Activated CD4-positive, alpha-beta T cell treated with anti-CD3 and anti-CD28 coated beads, Interleukin-2, amount 10 ng/mL, durations not matched to agents 7 days and 5 days (primary cell): ENCODE data around the gene SPON1. TPM values are rescaled to one million over a fixed set of nuclear protein-coding genes. Genes with fewer than 3 reads are reported as not detected.
"Not testable (repeated sequence)": the region's sequence is repeated elsewhere in the genome, so short reads cannot be mapped to it uniquely, and the experiment has no call there.

Experiments
- CTCF ChIA-PET: fragments of 350-600 bp; sonication (Branson Sonifier 250); formaldehyde crosslinking; loops from one replicate; lab custom pipeline; 2021; ENCODE audit warnings: antibody characterized with exemption; lab: Charles Lee
- POLR2A ChIA-PET: fragments of 350-600 bp; sonication (Branson Sonifier 250); formaldehyde crosslinking; loops from one replicate; lab custom pipeline; 2021; ENCODE audit warnings: antibody characterized with exemption; lab: Charles Lee
- DNase-seq: peaks from one replicate; pipeline ENCODE4 v3.0.0-alpha.2; 2020
- H3K27ac Mint-ChIP-seq: one replicate; pipeline ENCODE4 v1.8.0; 2021; ENCODE audit warnings: mild to moderate bottlenecking, moderate library complexity, mixed read lengths
- H3K27me3 Mint-ChIP-seq: one replicate; pipeline ENCODE4 v1.8.0; 2021; ENCODE audit warnings: mixed read lengths
- H3K36me3 Mint-ChIP-seq: one replicate; pipeline ENCODE4 v1.8.0; 2021; ENCODE audit warnings: low read depth, mixed read lengths
- H3K4me1 Mint-ChIP-seq: one replicate; pipeline ENCODE4 v1.8.0; 2021; ENCODE audit warnings: mixed read lengths
- H3K4me3 Mint-ChIP-seq: one replicate; pipeline ENCODE4 v1.8.0; 2021; ENCODE audit warnings: mild to moderate bottlenecking, moderate library complexity, mixed read lengths
- H3K9me3 Mint-ChIP-seq: one replicate; pipeline ENCODE4 v1.8.0; 2021; ENCODE audit warnings: mixed read lengths
- total RNA-seq, 2 experiments: library from RNA; stranded (reverse); gene quantifications; one replicate each; pipeline ENCODE4 v1.2.3, GENCODE V29; 2021

SPON1 gene
- 1 to 10 TPM; 1.4 to 1.6 TPM for total RNA-seq

GRCh38 chr11:13962562-13963168, at the start of gene SPON1:
Gene SPON1, plus strand, starts transcription at chr11:13962723. Its CDS starts 182 bp downstream, at chr11:13962905.
- peaks cover 11% of the 10 kb centered on the region for H3K4me1 Mint-ChIP-seq
- DNase-seq = peak; percentile 44
- POLR2A ChIA-PET = no interaction called here
- H3K36me3 Mint-ChIP-seq = no peaks in the 10 kb centered on the region
- peak within 1 kb of the TSS; percentile 51 for H3K4me3 Mint-ChIP-seq
- no peaks in the 10 kb centered on the region for H3K9me3 Mint-ChIP-seq
- H3K27me3 Mint-ChIP-seq = peaks cover 78% of the 10 kb centered on the region
- H3K27ac Mint-ChIP-seq = no peak within 1 kb of the TSS
- CTCF ChIA-PET = interaction anchor here (0.8 to 1.5 kb wide), 5 partner anchors 9 to 1012 kb away, joined by 3 to 5 read pairs (median 3); no protein-coding TSS in a partner anchor

- H3K9me3 Mint-ChIP-seq = peaks cover 22% of the 10 kb centered on the region
- no peak for DNase-seq
- H3K36me3 Mint-ChIP-seq = peaks cover 17% of the 10 kb centered on the region
- peaks cover 6% of the 10 kb centered on the region for H3K4me1 Mint-ChIP-seq
- ChIA-PET POLR2A (no interaction called here), CTCF (interaction anchor here (1.8 kb wide), 1 partner anchor 10 kb away, joined by 6 read pairs; no protein-coding TSS in a partner anchor)
- H3K4me3 Mint-ChIP-seq = no peak overlapping the region
- no peak overlapping the region for H3K27ac Mint-ChIP-seq
- peaks cover 21% of the 10 kb centered on the region for H3K27me3 Mint-ChIP-seq
Measured at GRCh38 chr11:13917264-13917663, 45.3 kb upstream of the SPON1 start.

- no peak for DNase-seq
- H3K27me3 Mint-ChIP-seq = peaks cover 21% of the 10 kb centered on the region
- ChIA-PET POLR2A (no interaction called here), CTCF (interaction anchor here (1.8 kb wide), 1 partner anchor 9 kb away, joined by 6 read pairs; no protein-coding TSS in a partner anchor)
- H3K36me3 Mint-ChIP-seq = peaks cover 23% of the 10 kb centered on the region
- peaks cover 25% of the 10 kb centered on the region for H3K9me3 Mint-ChIP-seq
- H3K4me1 Mint-ChIP-seq = peaks cover 12% of the 10 kb centered on the region
- no peak overlapping the region for H3K27ac Mint-ChIP-seq
- no peak overlapping the region for H3K4me3 Mint-ChIP-seq
Measured at GRCh38 chr11:13917904-13918303, 44.6 kb upstream of the SPON1 start.

- DNase-seq = no peak
- ChIA-PET POLR2A (no interaction called here), CTCF (interaction anchor here (1.2 to 1.7 kb wide), 3 partner anchors 11 to 22 kb away, joined by 3 read pairs; no protein-coding TSS in a partner anchor)
- peaks cover 28% of the 10 kb centered on the region for H3K9me3 Mint-ChIP-seq
- peaks cover 18% of the 10 kb centered on the region for H3K27me3 Mint-ChIP-seq
- H3K27ac Mint-ChIP-seq = no peak overlapping the region
- peaks cover 40% of the 10 kb centered on the region for H3K36me3 Mint-ChIP-seq
- no peak overlapping the region for H3K4me3 Mint-ChIP-seq
- peaks cover 40% of the 10 kb centered on the region for H3K4me1 Mint-ChIP-seq
Measured at GRCh38 chr11:13920756-13921155, 41.8 kb upstream of the SPON1 start.

- H3K36me3 Mint-ChIP-seq = peaks cover 40% of the 10 kb centered on the region
- H3K9me3 Mint-ChIP-seq = peaks cover 26% of the 10 kb centered on the region
- CTCF ChIA-PET = interaction anchor here (0.6 to 1.7 kb wide), 5 partner anchors 10 to 407 kb away, joined by 3 to 4 read pairs (median 3); no protein-coding TSS in a partner anchor
- no peak for DNase-seq
- H3K4me1 Mint-ChIP-seq = peaks cover 43% of the 10 kb centered on the region
- peak overlapping the region; percentile 20 for H3K27ac Mint-ChIP-seq
- no peak overlapping the region for H3K4me3 Mint-ChIP-seq
- POLR2A ChIA-PET = interaction anchor here (0.6 kb wide), 1 partner anchor 458 kb away, joined by 3 read pairs; no protein-coding TSS in a partner anchor
- peaks cover 15% of the 10 kb centered on the region for H3K27me3 Mint-ChIP-seq
Measured at GRCh38 chr11:13921545-13921944, 41.0 kb upstream of the SPON1 start.

GRCh38 chr11:13923182-13923581, 39.3 kb upstream of the SPON1 start:
- ChIA-PET CTCF (no interaction called here), POLR2A (no interaction called here)
- Mint-ChIP-seq H3K9me3 (peaks cover 26% of the 10 kb centered on the region), H3K27me3 (peaks cover 8% of the 10 kb centered on the region), H3K36me3 (peaks cover 38% of the 10 kb centered on the region), H3K4me1 (peaks cover 50% of the 10 kb centered on the region), H3K4me3 (peak overlapping the region; percentile 66), H3K27ac (peak overlapping the region; percentile 99)
- no peak for DNase-seq

GRCh38 chr11:13923716-13924650, 38.5 kb upstream of the SPON1 start:
- H3K9me3 Mint-ChIP-seq = peaks cover 25% of the 10 kb centered on the region
- H3K4me1 Mint-ChIP-seq = peaks cover 57% of the 10 kb centered on the region
- H3K4me3 Mint-ChIP-seq = peak overlapping the region; percentile 66
- peaks cover 40% of the 10 kb centered on the region for H3K36me3 Mint-ChIP-seq
- ChIA-PET CTCF (interaction anchor here (0.9 to 1.3 kb wide), 3 partner anchors 10 to 39 kb away, joined by 3 to 4 read pairs (median 4); partner anchors contain the start of gene SPON1), POLR2A (no interaction called here)
- DNase-seq = peak; percentile 52
- peaks cover 5% of the 10 kb centered on the region for H3K27me3 Mint-ChIP-seq
- H3K27ac Mint-ChIP-seq = peak overlapping the region; percentile 99

- ChIA-PET POLR2A (no interaction called here), CTCF (interaction anchor here (0.9 to 1.3 kb wide), 5 partner anchors 9 to 38 kb away, joined by 3 to 4 read pairs (median 3); partner anchors contain the start of gene SPON1)
- peak overlapping the region; percentile 36 for H3K4me3 Mint-ChIP-seq
- peaks cover 62% of the 10 kb centered on the region for H3K4me1 Mint-ChIP-seq
- DNase-seq = no peak
- H3K9me3 Mint-ChIP-seq = peaks cover 21% of the 10 kb centered on the region
- no peaks in the 10 kb centered on the region for H3K27me3 Mint-ChIP-seq
- peaks cover 39% of the 10 kb centered on the region for H3K36me3 Mint-ChIP-seq
- H3K27ac Mint-ChIP-seq = peak overlapping the region; percentile 99
Measured at GRCh38 chr11:13924801-13925327, 37.7 kb upstream of the SPON1 start.

GRCh38 chr11:13926366-13926765, 36.2 kb upstream of the SPON1 start:
- Mint-ChIP-seq H3K4me1 (peaks cover 65% of the 10 kb centered on the region), H3K36me3 (peaks cover 39% of the 10 kb centered on the region), H3K9me3 (peaks cover 21% of the 10 kb centered on the region)
- H3K27me3 Mint-ChIP-seq, POLR2A ChIA-PET, H3K4me3 Mint-ChIP-seq, DNase-seq, H3K27ac Mint-ChIP-seq: not testable (repeated sequence)
- CTCF ChIA-PET = interaction anchor here (0.6 to 1.8 kb wide), 6 partner anchors 8 to 43 kb away, joined by 3 to 6 read pairs (median 4); no protein-coding TSS in a partner anchor

GRCh38 chr11:13926981-13927380, 35.5 kb upstream of the SPON1 start:
- CTCF ChIA-PET = interaction anchor here (0.6 to 1.8 kb wide), 5 partner anchors 9 to 42 kb away, joined by 3 to 6 read pairs (median 4); no protein-coding TSS in a partner anchor
- POLR2A ChIA-PET = no interaction called here
- no peak overlapping the region for H3K4me3 Mint-ChIP-seq
- H3K4me1 Mint-ChIP-seq = peaks cover 62% of the 10 kb centered on the region
- H3K27ac Mint-ChIP-seq = no peak overlapping the region
- peaks cover 21% of the 10 kb centered on the region for H3K9me3 Mint-ChIP-seq
- H3K27me3 Mint-ChIP-seq = no peaks in the 10 kb centered on the region
- DNase-seq = no peak
- peaks cover 39% of the 10 kb centered on the region for H3K36me3 Mint-ChIP-seq

- peaks cover 59% of the 10 kb centered on the region for H3K4me1 Mint-ChIP-seq
- H3K27me3 Mint-ChIP-seq = no peaks in the 10 kb centered on the region
- POLR2A ChIA-PET = no interaction called here
- H3K27ac Mint-ChIP-seq = no peak overlapping the region
- H3K4me3 Mint-ChIP-seq = no peak overlapping the region
- CTCF ChIA-PET = interaction anchor here (1.3 to 1.8 kb wide), 2 partner anchors 9 to 13 kb away, joined by 5 to 6 read pairs; no protein-coding TSS in a partner anchor
- peaks cover 21% of the 10 kb centered on the region for H3K9me3 Mint-ChIP-seq
- peaks cover 39% of the 10 kb centered on the region for H3K36me3 Mint-ChIP-seq
- DNase-seq = no peak
Measured at GRCh38 chr11:13927481-13927880, 35.0 kb upstream of the SPON1 start.
